T-cell (primary cell): Measurements from ENCODE around the gene OR7G2. TPM values are rescaled to one million over a fixed set of nuclear protein-coding genes. Genes with fewer than 3 reads are reported as not detected.

Source experiments
- ATAC-seq, 4 experiments: fragments of 200-7000 bp in 3 of 4; fragments of 150-1000 bp in 1 of 4; cut with Tn5 transposase; replicated peaks in 1 of 4; 1 replicate in 3 of 4; 2 replicates in 1 of 4; pipeline ENCODE4 v1.10.0; 2021; ENCODE audit warnings: moderate library complexity in 3 of 4, mild to moderate bottlenecking in 2 of 4, moderate number of reproducible peaks in 1 of 4
- CTCF ChIA-PET, 2 donors: fragments of 300-600 bp; sonication (Branson Sonifier 250); formaldehyde crosslinking; loops; one replicate each; lab custom pipeline; 2022; ENCODE audit warnings: antibody characterized with exemption in 2 of 2; lab: Charles Lee
- POLR2A ChIA-PET, 2 donors: fragments of 300-600 bp; sonication (Branson Sonifier 250); formaldehyde crosslinking; loops; one replicate each; lab custom pipeline; 2022; ENCODE audit warnings: antibody characterized with exemption in 2 of 2; lab: Charles Lee
- DNase-seq, 35 experiments: peaks; one replicate each; pipeline versions ENCODE4 v3.0.0 to v3.0.0-alpha.2; 2013 to 2023
- H3K27ac ChIP-seq: one replicate; pipeline ENCODE4 v1.5.1; 2013; ENCODE audit warnings: low read length
- H3K27me3 ChIP-seq, 2 experiments: replicated peaks in 1 of 2; 1 replicate in 1 of 2; 2 replicates in 1 of 2; pipeline versions ENCODE4 v1.6.1 to v1.7.0; 2013; ENCODE audit warnings: low read length in 1 of 2, mixed read lengths in 1 of 2; ENCODE audit not compliant: control insufficient read depth in 2 of 2, insufficient read depth in 2 of 2; ENCODE audit errors: extremely low read depth in 1 of 2
- H3K36me3 ChIP-seq, 2 donors: 1 replicate in 1 of 2; 2 replicates in 1 of 2; pipeline versions ENCODE4 v1.6.1 to v1.7.0; 2013; ENCODE audit warnings: low read length in 1 of 2; ENCODE audit not compliant: control insufficient read depth in 2 of 2, insufficient read depth in 1 of 2; ENCODE audit errors: extremely low read depth in 1 of 2
- H3K4me1 ChIP-seq, 2 experiments: 1 replicate in 1 of 2; 2 replicates in 1 of 2; pipeline versions ENCODE4 v1.6.1 to v1.7.0; 2013; ENCODE audit warnings: low read length in 2 of 2, mixed read lengths in 1 of 2; ENCODE audit not compliant: insufficient read depth in 2 of 2, control insufficient read depth in 1 of 2; ENCODE audit errors: extremely low read depth in 1 of 2
- H3K4me3 ChIP-seq, 2 donors: 1 replicate in 1 of 2; 2 replicates in 1 of 2; pipeline versions ENCODE4 v1.5.1 to v1.7.0; 2013; ENCODE audit warnings: mild to moderate bottlenecking in 2 of 2, low read length in 1 of 2, moderate library complexity in 1 of 2; ENCODE audit not compliant: control insufficient read depth in 1 of 2; ENCODE audit errors: extremely low read depth in 1 of 2
- H3K9me3 ChIP-seq: 2 replicates; pipeline ENCODE4 v1.7.0; 2013
- H3K27ac Mint-ChIP-seq, 2 donors: one replicate each; pipeline ENCODE4 v1.8.0; 2020 to 2021; ENCODE audit warnings: mild to moderate bottlenecking in 2 of 2, mixed read lengths in 2 of 2
- H3K27me3 Mint-ChIP-seq, 2 donors: one replicate each; pipeline ENCODE4 v1.8.0; 2021 to 2022; ENCODE audit warnings: mixed read lengths in 2 of 2
- H3K36me3 Mint-ChIP-seq: one replicate; pipeline ENCODE4 v1.8.0; 2021; ENCODE audit warnings: mixed read lengths
- H3K4me1 Mint-ChIP-seq, 3 donors: one replicate each; pipeline ENCODE4 v1.8.0; 2020 to 2022; ENCODE audit warnings: mixed read lengths in 3 of 3, mild to moderate bottlenecking in 1 of 3
- H3K4me3 Mint-ChIP-seq, 3 donors: one replicate each; pipeline ENCODE4 v1.8.0; 2020 to 2022; ENCODE audit warnings: mild to moderate bottlenecking in 3 of 3, mixed read lengths in 3 of 3, moderate library complexity in 3 of 3
- H3K9me3 Mint-ChIP-seq, 3 donors: one replicate each; pipeline ENCODE4 v1.8.0; 2020 to 2022; ENCODE audit warnings: mixed read lengths in 3 of 3
- WGBS: methylation state at CpG from one replicate; pipeline ENCODE4 v1.1.5; 2013; ENCODE audit warnings: missing lambda C conversion rate; ENCODE audit not compliant: insufficient coverage; 5-methylcytosine and 5-hydroxymethylcytosine counted together
- total RNA-seq, 35 experiments: library from RNA in 6 of 35; stranded (reverse) in 6 of 35; fragments of 120-200 nt in 1 of 35; gene quantifications; one replicate each; pipeline versions ENCODE4 v1.2.1 to v1.2.4 and lab custom pipeline; 2013 to 2026

OR7G2 gene
- total RNA-seq, 5 donors from 2014 or later (not counting 1 experiment from before 2014, with no cell fraction given) = not detected

- Mint-ChIP-seq H3K4me1 (peaks cover 67 to 75% (median 70%) of the 10 kb centered on the region in 3 donors), H3K9me3 (peaks cover 13 to 23% (median 21%) of the 10 kb centered on the region in 3 donors), H3K27ac (no peak overlapping the region), H3K4me3 (no peak overlapping the region), H3K27me3 (no peaks in the 10 kb centered on the region), H3K36me3 (peaks cover 85% of the 10 kb centered on the region)
- H3K27ac ChIP-seq = no peak overlapping the region
- peaks cover 0 to 22% of the 10 kb centered on the region in 2 experiments for H3K4me1 ChIP-seq
- H3K36me3 ChIP-seq = peaks cover 4 to 33% of the 10 kb centered on the region in 2 donors
- ChIA-PET POLR2A (no interaction called here), CTCF (no interaction called here)
- H3K27me3 ChIP-seq = no peaks in the 10 kb centered on the region
- ATAC-seq = no peak
- H3K4me3 ChIP-seq = no peak overlapping the region
- 94% methylated on average over 2 of the region's 3 CpGs for WGBS
- no peak for DNase-seq
- peaks cover 6% of the 10 kb centered on the region for H3K9me3 ChIP-seq
Measured at GRCh38 chr19:9148697-9149096, 41.4 kb upstream of the OR7G2 start.

GRCh38 chr19:9146882-9147281 lies 39.6 kb upstream of the OR7G2 start:
- no peak for ATAC-seq
- Mint-ChIP-seq H3K27me3 (no peaks in the 10 kb centered on the region), H3K27ac (no peak overlapping the region), H3K36me3 (peaks cover 81% of the 10 kb centered on the region), H3K9me3 (peaks cover 10 to 23% (median 13%) of the 10 kb centered on the region in 3 donors), H3K4me3 (no peak overlapping the region), H3K4me1 (peaks cover 65 to 77% (median 70%) of the 10 kb centered on the region in 3 donors)
- Histone ChIP-seq H3K27ac (no peak overlapping the region), H3K36me3 (peaks cover 9 to 24% of the 10 kb centered on the region in 2 donors), H3K4me3 (no peak overlapping the region), H3K4me1 (peaks cover 4 to 26% of the 10 kb centered on the region in 2 experiments), H3K27me3 (no peaks in the 10 kb centered on the region), H3K9me3 (peaks cover 2% of the 10 kb centered on the region)
- no peak for DNase-seq
- POLR2A ChIA-PET = no interaction called here
- WGBS = no CpG with 5 or more reads among the region's 1 CpG
- CTCF ChIA-PET = no interaction called here

- Histone ChIP-seq H3K27ac (no peak overlapping the region), H3K27me3 (no peaks in the 10 kb centered on the region), H3K9me3 (peaks cover 2% of the 10 kb centered on the region), H3K4me1 (peaks cover 15 to 21% of the 10 kb centered on the region in 2 experiments), H3K36me3 (peaks cover 11 to 24% of the 10 kb centered on the region in 2 donors), H3K4me3 (no peak overlapping the region)
- WGBS = 82% methylated on average over 4 of the region's 5 CpGs
- ATAC-seq (no peak), DNase-seq (no peak)
- H3K4me3 Mint-ChIP-seq = no peak overlapping the region
- peaks cover 10 to 14% (median 13%) of the 10 kb centered on the region in 3 donors for H3K9me3 Mint-ChIP-seq
- H3K4me1 Mint-ChIP-seq = peaks cover 66 to 75% (median 66%) of the 10 kb centered on the region in 3 donors
- H3K27ac Mint-ChIP-seq = no peak overlapping the region
- H3K27me3 Mint-ChIP-seq = no peaks in the 10 kb centered on the region
- ChIA-PET POLR2A (no interaction called here), CTCF (no interaction called here)
- peaks cover 63% of the 10 kb centered on the region for H3K36me3 Mint-ChIP-seq
Measured at GRCh38 chr19:9144920-9145319, 37.6 kb upstream of the OR7G2 start.

GRCh38 chr19:9140159-9140874 lies 33.0 kb upstream of the OR7G2 start, which contains the start of gene ZNF317:
Gene ZNF317, plus strand, starts transcription at chr19:9140397. Its CDS starts 15,620 bp downstream, at chr19:9156017.
- H3K27ac ChIP-seq = peak within 1 kb of the TSS; percentile 86
- Mint-ChIP-seq H3K9me3 (peaks cover 6 to 10% (median 9%) of the 10 kb centered on the region in 3 donors), H3K36me3 (peaks cover 27% of the 10 kb centered on the region), H3K4me1 (peaks cover 37 to 59% (median 48%) of the 10 kb centered on the region in 3 donors), H3K4me3 (peak within 1 kb of the TSS; percentile 97 to 99 (median 99)), H3K27me3 (peaks cover 0 to 3% of the 10 kb centered on the region in 2 donors), H3K27ac (peak within 1 kb of the TSS; percentile 95 to 98)
- no peaks in the 10 kb centered on the region for H3K27me3 ChIP-seq
- DNase-seq (peak; percentile 77 to 96 (median 88)), ATAC-seq (peak; percentile 93 to 97 (median 96))
- ChIA-PET POLR2A (no interaction called here), CTCF (no interaction called here)
- under 1% methylated on average over 32 of the region's 43 CpGs for WGBS
- peak within 1 kb of the TSS; percentile 88 to 92 for H3K4me3 ChIP-seq
- H3K36me3 ChIP-seq = peaks cover 4 to 11% of the 10 kb centered on the region in 2 donors
- peaks cover 2% of the 10 kb centered on the region for H3K9me3 ChIP-seq
- H3K4me1 ChIP-seq = peaks cover 12 to 18% of the 10 kb centered on the region in 2 experiments

GRCh38 chr19:9139609-9140158 lies 32.4 kb upstream of the OR7G2 start:
- CTCF ChIA-PET = interaction anchor here in 1 of 2 donors (0.6 kb wide), 1 partner anchor 41 kb away, joined by 6 read pairs; no protein-coding TSS in a partner anchor
- Mint-ChIP-seq H3K4me3 (peak overlapping the region; percentile 97 to 99 (median 99)), H3K27ac (peak overlapping the region; percentile 95 to 98), H3K36me3 (peaks cover 21% of the 10 kb centered on the region), H3K9me3 (peaks cover 4 to 6% (median 4%) of the 10 kb centered on the region in 3 donors), H3K27me3 (peaks cover 0 to 3% of the 10 kb centered on the region in 2 donors), H3K4me1 (peaks cover 36 to 56% (median 47%) of the 10 kb centered on the region in 3 donors)
- WGBS = 33% methylated on average over 2 of the region's 8 CpGs
- H3K27me3 ChIP-seq = no peaks in the 10 kb centered on the region
- ATAC-seq (peak in 3 of 4 experiments; percentile 6 to 15 (median 15)), DNase-seq (no peak)
- peak overlapping the region; percentile 86 for H3K27ac ChIP-seq
- peak overlapping the region; percentile 88 to 92 for H3K4me3 ChIP-seq
- H3K4me1 ChIP-seq = peaks cover 12 to 18% of the 10 kb centered on the region in 2 experiments
- POLR2A ChIA-PET = no interaction called here
- peaks cover 2% of the 10 kb centered on the region for H3K9me3 ChIP-seq
- peaks cover 0 to 7% of the 10 kb centered on the region in 2 donors for H3K36me3 ChIP-seq

GRCh38 chr19:9132422-9132821 lies 25.1 kb upstream of the OR7G2 start:
- Mint-ChIP-seq H3K4me3 (no peak overlapping the region), H3K27ac (no peak overlapping the region), H3K36me3 (no peaks in the 10 kb centered on the region), H3K9me3 (no peaks in the 10 kb centered on the region), H3K27me3 (peaks cover 5 to 8% of the 10 kb centered on the region in 2 donors), H3K4me1 (peaks cover 5 to 10% (median 7%) of the 10 kb centered on the region in 3 donors)
- CTCF ChIA-PET = interaction anchor here in 1 of 2 donors (0.6 kb wide), 1 partner anchor 639 kb away, joined by 8 read pairs; no protein-coding TSS in a partner anchor
- no peak overlapping the region for H3K27ac ChIP-seq
- 71% methylated on average over 3 of the region's 5 CpGs for WGBS
- POLR2A ChIA-PET = no interaction called here
- peaks cover 2 to 16% of the 10 kb centered on the region in 2 experiments for H3K27me3 ChIP-seq
- DNase-seq = no peak
- no peaks in the 10 kb centered on the region for H3K4me1 ChIP-seq
- no peak for ATAC-seq
- H3K4me3 ChIP-seq = no peak overlapping the region
- no peaks in the 10 kb centered on the region for H3K36me3 ChIP-seq
- H3K9me3 ChIP-seq = no peaks in the 10 kb centered on the region
